ENCODE results near the gene MCM8. TPM values are rescaled to one million over a fixed set of nuclear protein-coding genes. Genes with fewer than 3 reads are reported as not detected.

The MCM8 gene
- total and polyA plus RNA-seq, 12 donors, result 1.8 to 12.6 (median 5.0) TPM

GRCh38 chr20:6014957-6015356 lies 64.5 kb downstream of the MCM8 start:
- TF ChIP-seq CTCF (IDR thresholded peaks at IDR 0.05), result no peak
- TF ChIP-seq POLR2A (IDR thresholded peaks at IDR 0.05), result no peak
- WGBS, 4 donors, result 89 to 93% (median 90%) methylated on average over 4 of the region's 4 CpGs
- intact Hi-C loops (cut with DNase I), result loop anchor here (10.0 kb wide), 2 partner anchors 50 to 60 kb away; no protein-coding TSS in a partner anchor
- H3K36me3 ChIP-seq (replicated peaks in 1 of 2), result peaks cover 0 to 40% of the 10 kb centered on the region in 2 donors
- H3K27ac ChIP-seq, result no peak overlapping the region
- no peaks in the 10 kb centered on the region for H3K9me3 ChIP-seq (replicated peaks in 1 of 3)
- H3K4me3 ChIP-seq, result no peak overlapping the region
- no peaks in the 10 kb centered on the region for H3K27me3 ChIP-seq
- H3K4me1 ChIP-seq (replicated peaks in 1 of 2), result peaks cover 0 to 34% of the 10 kb centered on the region in 2 donors
- no peak for DNase-seq

- H3K4me1 ChIP-seq (replicated peaks in 1 of 2), result peaks cover 0 to 25% of the 10 kb centered on the region in 2 donors
- H3K9me3 ChIP-seq (replicated peaks in 1 of 3), result no peaks in the 10 kb centered on the region
- H3K4me3 ChIP-seq, result no peak overlapping the region
- H3K27me3 ChIP-seq, result no peaks in the 10 kb centered on the region
- TF ChIP-seq POLR2A (IDR thresholded peaks at IDR 0.05) (no peak), CTCF (IDR thresholded peaks at IDR 0.05) (no peak)
- H3K36me3 ChIP-seq (replicated peaks in 1 of 2), result peaks cover 0 to 17% of the 10 kb centered on the region in 2 donors
- no peak overlapping the region for H3K27ac ChIP-seq
- intact Hi-C loops (cut with DNase I), result loop anchor here (10.0 kb wide), 2 partner anchors 47 to 57 kb away; no protein-coding TSS in a partner anchor
- no peak for DNase-seq
Measured at GRCh38 chr20:6017467-6017866, 67.0 kb downstream of the MCM8 start.

- intact Hi-C loops (cut with DNase I), result loop anchor here (10.0 kb wide), 2 partner anchors 47 to 57 kb away; no protein-coding TSS in a partner anchor
- H3K27me3 ChIP-seq, result no peaks in the 10 kb centered on the region
- WGBS, 4 donors, result 90 to 99% (median 94%) methylated on average over 7 of the region's 7 CpGs
Measured at GRCh38 chr20:6017880-6018279, 67.4 kb downstream of the MCM8 start.

GRCh38 chr20:6024768-6025167 lies 74.3 kb downstream of the MCM8 start:
- Histone ChIP-seq H3K9me3 (replicated peaks in 1 of 3) (no peaks in the 10 kb centered on the region), H3K27me3 (no peaks in the 10 kb centered on the region), H3K27ac (no peak overlapping the region), H3K36me3 (replicated peaks in 1 of 2) (peaks cover 0 to 13% of the 10 kb centered on the region in 2 donors), H3K4me3 (no peak overlapping the region), H3K4me1 (replicated peaks in 1 of 2) (peaks cover 14 to 15% of the 10 kb centered on the region in 2 donors)
- intact Hi-C loops (cut with DNase I), result no loop called here
- TF ChIP-seq POLR2A (IDR thresholded peaks at IDR 0.05), result no peak
- no peak for TF ChIP-seq CTCF (IDR thresholded peaks at IDR 0.05)
- DNase-seq, result no peak
- 92 to 100% (median 99%) methylated on average over 1 of the region's 1 CpG for WGBS, 4 donors

More at GRCh38 chr20:6017880-6018279, 67.4 kb downstream of the MCM8 start:
- TF ChIP-seq CTCF (IDR thresholded peaks at IDR 0.05), result no peak
- TF ChIP-seq POLR2A (IDR thresholded peaks at IDR 0.05), result no peak
- no peak overlapping the region for H3K27ac ChIP-seq
- H3K4me3 ChIP-seq, result no peak overlapping the region
- peaks cover 0 to 13% of the 10 kb centered on the region in 2 donors for H3K36me3 ChIP-seq (replicated peaks in 1 of 2)
- DNase-seq, result no peak
- peaks cover 0 to 20% of the 10 kb centered on the region in 2 donors for H3K4me1 ChIP-seq (replicated peaks in 1 of 2)
- no peaks in the 10 kb centered on the region for H3K9me3 ChIP-seq (replicated peaks in 1 of 3)
